ENCODE data around the gene NPBWR2.

Gene NPBWR2

DNA sequence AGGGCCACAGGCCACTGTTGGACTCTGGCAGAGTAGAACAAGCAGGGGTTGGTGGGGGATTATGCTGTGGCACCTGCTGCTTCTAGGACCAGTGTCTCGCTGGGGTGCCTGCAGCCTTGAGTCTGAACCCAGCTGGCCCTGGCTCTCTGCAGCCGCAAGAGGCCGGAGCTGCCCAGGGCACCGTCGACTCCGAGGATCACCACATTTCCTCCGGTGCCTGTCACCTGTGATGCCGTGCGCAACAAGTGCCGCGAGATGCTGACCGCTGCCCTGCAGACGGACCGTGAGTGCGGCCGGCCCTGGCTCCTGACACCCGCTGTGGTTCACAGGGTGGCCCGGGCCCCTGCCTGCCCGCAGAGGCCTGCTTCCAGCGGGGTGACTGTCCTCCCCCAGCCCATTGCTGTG, 38.2 kb downstream of the NPBWR2 start:
- no peaks in the 10 kb centered on the region; the same call in 1 of the 2 replicates for H3K36me3 ChIP-seq
- peaks cover 6% of the 10 kb centered on the region; the same call in 1 of the 2 replicates for H3K4me1 ChIP-seq
- no peak for DNase-seq
- no peak overlapping the region for H3K4me3 ChIP-seq (ENCODE audit: low read depth, low read length)
- TF ChIP-seq, protein P1, sequence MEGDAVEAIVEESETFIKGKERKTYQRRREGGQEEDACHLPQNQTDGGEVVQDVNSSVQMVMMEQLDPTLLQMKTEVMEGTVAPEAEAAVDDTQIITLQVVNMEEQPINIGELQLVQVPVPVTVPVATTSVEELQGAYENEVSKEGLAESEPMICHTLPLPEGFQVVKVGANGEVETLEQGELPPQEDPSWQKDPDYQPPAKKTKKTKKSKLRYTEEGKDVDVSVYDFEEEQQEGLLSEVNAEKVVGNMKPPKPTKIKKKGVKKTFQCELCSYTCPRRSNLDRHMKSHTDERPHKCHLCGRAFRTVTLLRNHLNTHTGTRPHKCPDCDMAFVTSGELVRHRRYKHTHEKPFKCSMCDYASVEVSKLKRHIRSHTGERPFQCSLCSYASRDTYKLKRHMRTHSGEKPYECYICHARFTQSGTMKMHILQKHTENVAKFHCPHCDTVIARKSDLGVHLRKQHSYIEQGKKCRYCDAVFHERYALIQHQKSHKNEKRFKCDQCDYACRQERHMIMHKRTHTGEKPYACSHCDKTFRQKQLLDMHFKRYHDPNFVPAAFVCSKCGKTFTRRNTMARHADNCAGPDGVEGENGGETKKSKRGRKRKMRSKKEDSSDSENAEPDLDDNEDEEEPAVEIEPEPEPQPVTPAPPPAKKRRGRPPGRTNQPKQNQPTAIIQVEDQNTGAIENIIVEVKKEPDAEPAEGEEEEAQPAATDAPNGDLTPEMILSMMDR (IDR thresholded peaks at IDR 0.05; ENCODE audit: low read depth, low read length), result no peak
- H3K9me3 ChIP-seq, result no peaks in the 10 kb centered on the region
- no peaks in the 10 kb centered on the region for H3K27me3 ChIP-seq

DNA sequence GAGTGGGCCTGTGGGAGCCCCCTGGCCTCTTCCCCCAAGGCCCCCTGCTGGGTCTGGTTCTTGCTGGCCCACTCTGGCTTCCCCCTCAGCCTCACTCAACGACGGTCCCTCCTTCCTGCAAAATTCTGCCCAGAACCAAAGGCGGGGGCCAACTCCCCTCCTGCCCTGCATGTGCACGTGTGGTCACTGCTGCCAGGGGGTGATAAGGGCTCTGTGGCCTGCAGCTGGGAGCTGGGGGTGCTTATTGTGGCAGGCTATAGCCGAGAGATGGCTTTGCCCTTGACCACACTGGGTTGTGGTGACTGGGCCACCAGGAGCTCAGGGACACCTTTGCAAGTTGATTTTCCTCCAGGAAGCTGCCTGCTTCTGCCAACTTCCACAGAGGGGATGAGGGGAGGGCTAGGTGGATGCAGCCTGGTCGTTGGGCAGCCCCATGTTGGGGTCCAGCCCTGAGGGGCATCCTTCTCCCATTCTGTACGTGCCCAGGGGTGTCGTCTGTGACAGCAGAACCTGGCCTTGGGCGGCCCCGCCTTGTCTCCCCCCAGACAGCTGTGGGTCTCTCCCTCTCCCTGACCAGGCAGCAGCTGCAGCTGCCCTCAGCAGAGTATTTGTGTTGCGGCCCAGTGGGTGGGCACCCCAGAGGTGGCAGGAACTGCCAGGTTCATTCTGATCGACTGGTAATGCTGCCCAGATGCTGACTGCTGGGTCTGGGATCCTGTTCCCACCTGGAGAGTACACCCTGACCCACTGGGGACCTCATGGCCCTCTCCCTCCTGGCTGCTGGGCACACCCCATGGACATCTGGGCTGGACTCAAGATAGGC, 38.8 kb downstream of the NPBWR2 start:
- no peaks in the 10 kb centered on the region for H3K27me3 ChIP-seq
- no peaks in the 10 kb centered on the region for H3K9me3 ChIP-seq
- H3K4me3 ChIP-seq (ENCODE audit: low read depth, low read length), result no peak overlapping the region
- H3K4me1 ChIP-seq, result peaks cover 9% of the 10 kb centered on the region
- TF ChIP-seq, protein P1 (IDR thresholded peaks at IDR 0.05; ENCODE audit: low read depth, low read length), result no peak
- no peak for DNase-seq
- no peaks in the 10 kb centered on the region; the same call in 1 of the 2 replicates for H3K36me3 ChIP-seq

DNA sequence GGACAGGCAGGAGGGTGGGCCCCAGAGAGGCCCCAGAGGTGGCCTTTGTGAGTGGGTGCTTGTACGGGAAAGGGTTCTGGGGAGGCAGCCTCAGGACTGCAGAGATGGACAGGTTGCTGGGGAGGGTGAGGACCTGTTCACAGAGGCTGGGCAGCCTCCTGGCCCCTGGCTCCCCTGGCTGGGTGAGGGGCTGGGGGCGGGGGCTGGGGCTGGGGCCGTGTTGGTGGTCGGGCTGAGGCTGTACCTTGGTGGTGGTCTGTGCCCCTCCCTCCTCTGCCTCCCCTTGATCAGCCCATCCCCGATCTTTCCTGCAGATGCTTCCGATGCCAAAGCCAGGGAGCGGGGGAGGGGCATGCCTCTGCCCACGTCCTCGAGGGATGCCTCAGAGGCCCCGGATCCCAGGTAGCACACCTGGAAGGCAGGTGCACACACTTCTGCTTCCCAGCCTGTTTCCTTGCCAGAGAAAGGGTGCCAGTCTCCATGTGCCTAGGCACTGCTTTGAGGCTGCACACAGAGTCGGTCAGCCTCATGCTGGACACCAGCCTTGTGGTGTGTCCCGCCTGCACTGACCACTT, 39.5 kb downstream of the NPBWR2 start:
- TF ChIP-seq, protein P1 (IDR thresholded peaks at IDR 0.05; ENCODE audit: low read depth, low read length), result no peak
- peaks cover 9% of the 10 kb centered on the region for H3K4me1 ChIP-seq
- DNase-seq, result no peak
- H3K27me3 ChIP-seq, result no peaks in the 10 kb centered on the region
- no peaks in the 10 kb centered on the region; the same call in 1 of the 2 replicates for H3K36me3 ChIP-seq
- no peaks in the 10 kb centered on the region for H3K9me3 ChIP-seq
- no peak overlapping the region for H3K4me3 ChIP-seq (ENCODE audit: low read depth, low read length)

DNA sequence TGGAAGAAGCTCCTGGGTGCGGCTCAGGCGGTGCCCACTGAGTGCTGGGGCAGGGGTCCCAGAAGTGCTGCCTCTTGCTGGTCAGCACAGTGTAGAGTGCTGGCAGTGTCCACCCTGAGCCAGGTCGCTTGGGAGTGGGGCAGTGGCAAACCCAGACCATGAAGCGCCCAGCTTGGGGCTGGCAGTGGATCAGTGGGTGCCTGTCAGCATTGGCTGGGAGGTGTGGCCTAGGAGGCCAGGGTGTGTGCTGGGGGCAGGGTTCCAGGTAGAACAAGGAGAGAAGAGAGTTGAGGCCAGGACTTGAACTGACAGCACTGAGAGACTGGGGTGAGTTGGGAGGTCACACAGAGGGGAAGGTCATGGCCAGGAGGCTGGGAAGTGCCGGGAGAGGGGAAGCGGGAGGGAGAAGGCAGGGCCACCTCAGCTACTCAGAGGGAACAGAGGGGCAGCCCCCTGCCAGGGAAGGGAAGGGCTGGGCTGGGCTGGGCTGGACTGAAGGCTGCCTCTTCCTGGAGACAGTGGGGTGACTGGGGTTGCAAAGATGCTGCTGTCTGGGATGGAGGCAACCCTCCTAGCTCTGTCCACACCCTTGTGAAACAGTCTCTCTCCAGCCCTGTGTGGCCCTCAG, 40.2 kb downstream of the NPBWR2 start:
- Histone ChIP-seq H3K36me3 (no peaks in the 10 kb centered on the region; the same call in 1 of the 2 replicates), H3K9me3 (no peaks in the 10 kb centered on the region), H3K4me1 (peaks cover 14% of the 10 kb centered on the region), H3K4me3 (ENCODE audit: low read depth, low read length) (no peak overlapping the region), H3K27me3 (no peaks in the 10 kb centered on the region)
- TF ChIP-seq, protein P1 (IDR thresholded peaks at IDR 0.05; ENCODE audit: low read depth, low read length), result no peak
- DNase-seq, result no peak

DNA sequence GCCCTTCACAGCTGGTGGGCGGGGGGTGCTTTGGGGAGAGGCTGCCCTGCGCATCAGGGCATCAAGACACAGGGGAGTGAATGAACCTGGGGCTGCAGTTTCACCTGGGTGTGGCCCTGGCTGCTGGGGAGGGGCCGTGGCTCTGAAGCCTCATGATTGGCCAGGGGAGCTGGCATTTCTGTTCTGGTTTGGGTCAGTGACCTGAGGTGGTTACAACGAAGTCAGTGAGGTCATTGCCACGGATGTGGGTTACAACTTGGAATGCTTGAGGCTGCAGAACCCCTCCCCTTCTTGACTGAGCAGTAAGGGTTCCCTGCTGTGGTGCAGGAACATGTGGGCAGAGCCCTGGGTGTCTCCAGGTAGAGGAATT, 41.4 kb downstream of the NPBWR2 start:
- H3K4me3 ChIP-seq (ENCODE audit: low read depth, low read length), result no peak overlapping the region
- DNase-seq, result no peak
- H3K9me3 ChIP-seq, result no peaks in the 10 kb centered on the region
- no peaks in the 10 kb centered on the region for H3K27me3 ChIP-seq
- no peaks in the 10 kb centered on the region for H3K36me3 ChIP-seq
- TF ChIP-seq, protein P1 (IDR thresholded peaks at IDR 0.05; ENCODE audit: low read depth, low read length), result no peak
- peaks cover 14% of the 10 kb centered on the region for H3K4me1 ChIP-seq

Data from BE2C (cell line).